Kidney epithelial cell (primary cell): ENCODE results near the gene RPUSD1. TPM values are rescaled to one million over a fixed set of nuclear protein-coding genes. Genes with fewer than 3 reads are reported as not detected.

Source experiments
- DNase-seq: peaks from one replicate; pipeline ENCODE4 v3.0.0-alpha.2; 2010; ENCODE audit warnings: low read depth
- H3K27me3 ChIP-seq: 2 replicates; pipeline ENCODE4 v1.6.0; 2011; ENCODE audit warnings: low read length; ENCODE audit not compliant: control insufficient read depth, insufficient read depth
- H3K36me3 ChIP-seq: 2 replicates; pipeline ENCODE4 v1.5.1; 2011; ENCODE audit warnings: low read length; ENCODE audit not compliant: control insufficient read depth, insufficient read depth
- H3K4me3 ChIP-seq: 2 replicates; pipeline ENCODE4 v1.5.1; 2011; ENCODE audit warnings: low read depth, mild to moderate bottlenecking, control low read depth, low read length
- total RNA-seq: library from RNA; depleted of rRNA; stranded (reverse); fragments of >200 nt; gene quantifications from 2 replicates; pipeline ENCODE4 v1.2.3, GENCODE V29; 2015
- TF ChIP-seq, protein P1 (sequence below): IDR thresholded peaks from 2 replicates; pipeline ENCODE4 v1.5.1; 2011; ENCODE audit warnings: mild to moderate bottlenecking, moderate library complexity, low read length, control low read depth, inconsistent platforms; ENCODE audit not compliant: insufficient read depth, poor library complexity, severe bottlenecking

RPUSD1 gene
- total RNA-seq, 1 donor from 2014 or later = 42.0 TPM

- no peak overlapping the region for H3K4me3 ChIP-seq
- TF ChIP-seq, protein P1, sequence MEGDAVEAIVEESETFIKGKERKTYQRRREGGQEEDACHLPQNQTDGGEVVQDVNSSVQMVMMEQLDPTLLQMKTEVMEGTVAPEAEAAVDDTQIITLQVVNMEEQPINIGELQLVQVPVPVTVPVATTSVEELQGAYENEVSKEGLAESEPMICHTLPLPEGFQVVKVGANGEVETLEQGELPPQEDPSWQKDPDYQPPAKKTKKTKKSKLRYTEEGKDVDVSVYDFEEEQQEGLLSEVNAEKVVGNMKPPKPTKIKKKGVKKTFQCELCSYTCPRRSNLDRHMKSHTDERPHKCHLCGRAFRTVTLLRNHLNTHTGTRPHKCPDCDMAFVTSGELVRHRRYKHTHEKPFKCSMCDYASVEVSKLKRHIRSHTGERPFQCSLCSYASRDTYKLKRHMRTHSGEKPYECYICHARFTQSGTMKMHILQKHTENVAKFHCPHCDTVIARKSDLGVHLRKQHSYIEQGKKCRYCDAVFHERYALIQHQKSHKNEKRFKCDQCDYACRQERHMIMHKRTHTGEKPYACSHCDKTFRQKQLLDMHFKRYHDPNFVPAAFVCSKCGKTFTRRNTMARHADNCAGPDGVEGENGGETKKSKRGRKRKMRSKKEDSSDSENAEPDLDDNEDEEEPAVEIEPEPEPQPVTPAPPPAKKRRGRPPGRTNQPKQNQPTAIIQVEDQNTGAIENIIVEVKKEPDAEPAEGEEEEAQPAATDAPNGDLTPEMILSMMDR = no peak
- DNase-seq = no peak
- no peaks in the 10 kb centered on the region for H3K36me3 ChIP-seq
- no peaks in the 10 kb centered on the region for H3K27me3 ChIP-seq
These were observed 24.6 kb downstream of the RPUSD1 start for GRCh38 chr16:763369-764183.

GRCh38 chr16:762595-763268 is 25.4 kb downstream of the RPUSD1 start:
- H3K4me3 ChIP-seq = no peak overlapping the region
- TF ChIP-seq, protein P1 = no peak
- no peaks in the 10 kb centered on the region for H3K36me3 ChIP-seq
- H3K27me3 ChIP-seq = no peaks in the 10 kb centered on the region
- DNase-seq = no peak

DNA sequence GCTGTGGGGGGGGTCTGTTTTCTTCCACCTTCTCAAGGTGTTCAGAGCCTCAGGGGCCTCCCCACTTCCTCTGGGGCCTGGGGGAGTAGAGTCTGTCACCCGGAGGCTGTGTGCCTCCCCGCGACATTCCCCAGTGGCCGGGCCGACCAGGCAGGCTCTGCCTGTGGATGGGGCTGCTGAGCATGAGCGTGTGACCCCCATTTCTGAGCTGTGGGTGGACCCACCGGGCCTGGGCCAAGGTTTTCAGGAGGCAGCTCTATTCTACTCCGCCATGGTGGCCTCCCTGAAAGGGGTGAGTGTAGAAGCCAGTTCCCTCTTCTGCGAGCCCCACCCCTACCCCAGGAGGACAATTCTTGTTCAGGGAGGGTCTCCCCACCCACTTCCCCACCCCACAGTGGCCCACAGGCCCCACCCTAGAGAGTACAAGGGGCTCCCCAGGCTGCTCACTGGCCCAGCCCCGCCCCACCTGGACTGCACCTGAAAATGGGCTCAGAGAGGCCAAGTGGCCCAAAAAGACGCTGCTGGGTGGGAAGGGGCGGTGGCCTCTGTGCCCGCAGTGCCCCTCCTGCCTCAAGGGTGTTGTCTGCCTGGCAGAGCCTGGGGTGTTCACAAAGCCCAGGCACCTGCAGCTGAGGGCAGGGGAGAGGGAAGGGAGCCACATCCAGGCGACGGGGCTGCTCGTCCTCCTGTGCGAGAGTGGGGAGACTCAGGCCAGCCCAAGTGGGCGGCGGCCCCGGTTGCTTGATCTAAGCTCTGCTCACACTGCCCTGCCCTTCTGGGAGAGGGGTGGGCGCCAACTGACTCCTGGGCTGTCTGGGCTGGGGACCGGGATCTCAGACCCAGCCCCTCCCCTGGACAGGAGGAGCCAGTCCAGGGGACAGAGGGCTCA is 26.3 kb downstream of the RPUSD1 start:
- Histone ChIP-seq H3K36me3 (no peaks in the 10 kb centered on the region), H3K4me3 (no peak overlapping the region), H3K27me3 (no peaks in the 10 kb centered on the region)
- TF ChIP-seq, protein P1 = no peak
- DNase-seq = no peak

GRCh38 chr16:760545-761343 is 27.4 kb downstream of the RPUSD1 start, which contains the start of gene MSLN:
Gene MSLN (plus strand): TSS chr16:760734. CDS start chr16:762681, 1,947 bp downstream.
- TF ChIP-seq, protein P1 = no peak
- H3K4me3 ChIP-seq = no peak within 1 kb of the TSS
- H3K27me3 ChIP-seq = no peaks in the 10 kb centered on the region
- no peak for DNase-seq
- no peaks in the 10 kb centered on the region for H3K36me3 ChIP-seq

- Histone ChIP-seq H3K4me3 (no peak overlapping the region), H3K36me3 (no peaks in the 10 kb centered on the region), H3K27me3 (no peaks in the 10 kb centered on the region)
- no peak for DNase-seq
- TF ChIP-seq, protein P1 = no peak
These were observed 28.1 kb downstream of the RPUSD1 start for GRCh38 chr16:760065-760464.
